Lower leg skin (tissue), 4 donors: ENCODE data around the gene DPY19L3. TPM values are rescaled to one million over a fixed set of nuclear protein-coding genes. Genes with fewer than 3 reads are reported as not detected.
"Not testable (repeated sequence)": the region's sequence is repeated elsewhere in the genome, so short reads cannot be mapped to it uniquely, and the experiment has no call there.

Source experiments
- DNase-seq, 2 donors: peaks; one replicate each; pipeline ENCODE4 v3.0.0-alpha.2; 2019; ENCODE audit warnings: low spot score in 2 of 2
- H3K4me3 ChIP-seq: fragments of 200-600 bp; sonication (generic); 2 replicates; pipeline ENCODE4 v1.5.1; 2017; ENCODE audit warnings: mild to moderate bottlenecking, low read depth; ENCODE audit not compliant: poor library complexity, severe bottlenecking
- POLR2A ChIP-seq, 2 donors: fragments of 450-650 bp; IDR thresholded peaks; one replicate each; pipeline ENCODE4 v1.6.1; 2016 to 2017; ENCODE audit warnings: antibody characterized with exemption in 2 of 2, mild to moderate bottlenecking in 1 of 2, moderate library complexity in 1 of 2
- WGBS, 2 donors: methylation state at CpG; one replicate each; pipeline ENCODE4 v1.1.5; 2018; 5-methylcytosine and 5-hydroxymethylcytosine counted together
- intact Hi-C: fragments of 100-400 bp; cut with DNase I; formaldehyde crosslinking; loops from one replicate; pipeline ENCODE4 v1.15.0; 2023; ENCODE audit warnings: low total_unique reads
- total RNA-seq, 4 donors: library from RNA; depleted of rRNA; stranded (reverse); fragments of >200 nt; gene quantifications; one replicate each; pipeline ENCODE4 v1.1.0, GENCODE V29; 2016
- TF ChIP-seq, protein P1 (sequence below), 3 donors: fragments of 450-650 bp; IDR thresholded peaks; one replicate each; pipeline ENCODE4 v1.5.1; 2016; ENCODE audit warnings: antibody characterized with exemption in 3 of 3, mild to moderate bottlenecking in 3 of 3, moderate library complexity in 2 of 3

Gene DPY19L3
- total RNA-seq, 4 donors from 2014 or later: 11.3 to 20.2 (median 13.6) TPM

DNA sequence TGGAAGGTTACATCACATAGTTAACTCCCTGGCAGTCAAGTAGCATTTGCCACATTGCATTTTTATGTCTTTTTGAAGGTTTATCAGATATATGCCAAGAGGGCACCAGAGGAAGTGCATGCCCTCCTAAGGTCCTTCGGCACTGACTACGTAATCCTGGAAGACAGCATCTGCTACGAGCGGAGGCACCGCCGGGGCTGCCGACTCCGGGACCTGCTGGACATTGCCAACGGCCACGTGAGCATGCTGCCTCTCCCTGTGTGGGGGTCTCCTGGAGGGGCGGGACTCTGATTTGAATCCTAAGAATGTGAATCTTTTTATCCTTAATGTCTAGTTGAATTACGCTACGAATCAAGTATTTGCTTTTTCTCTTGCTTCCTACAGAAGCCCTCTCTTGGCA is 74.8 kb downstream of the DPY19L3 start:
- no peak for DNase-seq
- WGBS, 2 donors: 95 to 97% methylated on average over 13 of the region's 13 CpGs
- TF ChIP-seq, protein P1, sequence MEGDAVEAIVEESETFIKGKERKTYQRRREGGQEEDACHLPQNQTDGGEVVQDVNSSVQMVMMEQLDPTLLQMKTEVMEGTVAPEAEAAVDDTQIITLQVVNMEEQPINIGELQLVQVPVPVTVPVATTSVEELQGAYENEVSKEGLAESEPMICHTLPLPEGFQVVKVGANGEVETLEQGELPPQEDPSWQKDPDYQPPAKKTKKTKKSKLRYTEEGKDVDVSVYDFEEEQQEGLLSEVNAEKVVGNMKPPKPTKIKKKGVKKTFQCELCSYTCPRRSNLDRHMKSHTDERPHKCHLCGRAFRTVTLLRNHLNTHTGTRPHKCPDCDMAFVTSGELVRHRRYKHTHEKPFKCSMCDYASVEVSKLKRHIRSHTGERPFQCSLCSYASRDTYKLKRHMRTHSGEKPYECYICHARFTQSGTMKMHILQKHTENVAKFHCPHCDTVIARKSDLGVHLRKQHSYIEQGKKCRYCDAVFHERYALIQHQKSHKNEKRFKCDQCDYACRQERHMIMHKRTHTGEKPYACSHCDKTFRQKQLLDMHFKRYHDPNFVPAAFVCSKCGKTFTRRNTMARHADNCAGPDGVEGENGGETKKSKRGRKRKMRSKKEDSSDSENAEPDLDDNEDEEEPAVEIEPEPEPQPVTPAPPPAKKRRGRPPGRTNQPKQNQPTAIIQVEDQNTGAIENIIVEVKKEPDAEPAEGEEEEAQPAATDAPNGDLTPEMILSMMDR (IDR thresholded peaks at IDR 0.05): no peak
- TF ChIP-seq POLR2A (IDR thresholded peaks at IDR 0.05): no peak
- intact Hi-C loops: no loop called here
- H3K4me3 ChIP-seq: no peak overlapping the region

DNA sequence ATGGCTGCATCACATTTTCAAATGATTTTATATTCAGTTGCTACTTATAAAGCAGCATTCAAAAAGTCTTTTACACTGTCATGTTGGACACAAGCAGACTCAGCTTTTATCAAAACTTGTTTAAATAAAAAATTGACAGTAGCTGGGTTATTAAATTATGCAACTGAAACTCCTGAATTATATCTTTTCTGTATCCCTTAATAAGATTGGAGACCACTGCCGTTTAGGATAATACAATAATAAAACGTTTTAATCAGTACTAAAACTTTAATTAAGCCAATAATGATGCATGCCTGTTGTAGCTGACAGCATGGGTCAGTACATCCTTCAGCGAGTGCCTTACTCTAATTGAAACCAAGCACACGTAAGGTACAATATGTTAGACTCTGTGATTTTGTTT is 78.0 kb downstream of the DPY19L3 start:
- TF ChIP-seq POLR2A (IDR thresholded peaks at IDR 0.05): no peak
- TF ChIP-seq, protein P1 (IDR thresholded peaks at IDR 0.05): no peak
- intact Hi-C loops: no loop called here
- DNase-seq: no peak
- H3K4me3 ChIP-seq: no peak overlapping the region
- WGBS, 2 donors: 79 to 83% methylated on average over 4 of the region's 4 CpGs

DNA sequence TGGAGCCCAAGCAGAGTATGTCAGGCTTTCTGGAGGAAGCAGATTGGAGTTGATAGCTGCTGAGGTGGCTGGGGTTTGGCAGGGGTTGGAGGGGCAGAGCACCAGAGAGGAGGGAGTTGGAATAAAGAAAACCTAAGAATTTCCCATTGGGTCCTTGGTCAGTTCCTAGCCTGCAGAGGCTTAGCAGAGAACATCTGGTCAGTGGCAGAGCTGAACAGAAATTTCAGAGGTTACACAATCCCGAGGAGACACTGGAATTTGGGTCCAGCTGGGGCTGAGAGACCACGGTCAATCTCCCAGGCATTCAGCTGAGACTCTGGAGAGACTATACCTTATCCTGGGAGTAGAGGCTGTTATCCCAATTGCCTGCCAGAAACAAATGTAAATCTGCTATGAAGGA is 84.4 kb downstream of the DPY19L3 start:
- no peak for DNase-seq
- intact Hi-C loops: no loop called here
- 88 to 100% methylated on average over 2 of the region's 2 CpGs for WGBS, 2 donors
- TF ChIP-seq, protein P1 (IDR thresholded peaks at IDR 0.05): no peak
- TF ChIP-seq POLR2A (IDR thresholded peaks at IDR 0.05): no peak
- no peak overlapping the region for H3K4me3 ChIP-seq

DNA sequence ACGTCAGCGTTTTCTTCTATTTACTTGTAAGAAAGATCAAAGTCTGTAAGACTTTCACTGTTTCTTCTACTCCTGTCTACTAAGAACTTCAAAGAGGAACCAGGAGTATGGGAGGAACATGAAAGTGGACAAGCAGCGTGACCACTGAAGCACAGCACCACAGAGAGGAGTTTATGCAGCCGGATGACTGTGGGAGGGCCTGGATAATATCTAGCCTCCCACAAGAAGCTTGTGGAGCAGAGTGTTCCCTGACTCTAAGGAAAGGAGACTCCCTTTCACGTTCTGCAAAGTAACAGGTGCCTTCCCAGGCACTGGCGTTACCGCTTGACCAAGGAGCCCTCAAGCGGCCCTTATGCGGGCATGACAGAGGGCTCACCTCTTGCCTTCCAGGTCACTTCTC is 91.8 kb downstream of the DPY19L3 start:
- no peak overlapping the region for H3K4me3 ChIP-seq
- 82 to 85% methylated on average over 9 of the region's 9 CpGs for WGBS, 2 donors
- intact Hi-C loops: no loop called here
- no peak for DNase-seq
- TF ChIP-seq POLR2A (IDR thresholded peaks at IDR 0.05): no peak
- TF ChIP-seq, protein P1 (IDR thresholded peaks at IDR 0.05): no peak

DNA sequence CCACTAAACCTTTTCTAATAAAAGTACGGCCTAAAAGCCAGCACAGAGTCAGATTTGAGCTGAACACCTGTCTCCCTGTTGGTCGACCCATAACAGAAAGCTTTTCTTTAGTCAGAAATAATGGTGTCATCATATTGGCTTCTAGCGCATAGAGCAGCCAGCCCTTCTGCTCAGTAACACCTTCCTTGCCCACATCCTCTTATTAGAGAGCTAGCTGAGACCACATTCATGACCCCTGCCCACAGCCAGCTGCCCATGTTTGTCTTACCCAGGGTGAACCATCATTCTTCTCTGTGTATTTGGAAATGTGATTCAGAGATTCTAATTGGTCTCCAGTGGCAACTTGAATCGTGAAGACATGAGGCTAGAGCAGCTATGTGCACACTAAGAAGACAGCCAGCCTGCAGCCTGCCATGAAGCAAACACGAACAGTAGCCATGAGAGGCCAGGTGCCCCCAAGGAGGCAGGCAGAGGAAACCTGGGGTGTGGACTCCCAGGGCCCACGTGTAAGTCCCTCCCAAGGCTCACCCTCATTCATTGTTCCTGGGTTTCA is 93.2 kb downstream of the DPY19L3 start:
- no peak for DNase-seq
- intact Hi-C loops: no loop called here
- WGBS, 2 donors: 61 to 65% methylated on average over 6 of the region's 6 CpGs
- TF ChIP-seq POLR2A (IDR thresholded peaks at IDR 0.05): no peak
- TF ChIP-seq, protein P1 (IDR thresholded peaks at IDR 0.05): no peak
- H3K4me3 ChIP-seq: no peak overlapping the region

DNA sequence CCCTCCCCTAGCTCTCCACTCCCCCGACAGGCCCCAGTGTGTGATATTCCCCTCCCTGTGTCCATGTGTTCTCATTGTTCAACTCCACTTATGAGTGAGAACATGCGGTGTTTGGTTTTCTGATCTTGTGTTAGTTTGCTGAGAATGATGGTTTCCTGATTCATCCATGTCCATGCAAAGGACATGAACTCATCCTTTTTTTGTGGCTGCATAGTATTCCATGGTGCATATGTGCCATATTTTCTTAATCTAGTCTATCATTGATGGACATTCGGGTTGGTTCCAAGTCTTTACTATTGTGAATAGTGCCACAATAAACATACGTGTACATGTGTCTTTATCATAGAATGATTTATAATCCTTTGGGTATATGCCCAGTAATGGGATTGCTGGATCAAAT is 106.9 kb downstream of the DPY19L3 start:
- intact Hi-C loops, H3K4me3 ChIP-seq, DNase-seq: not testable (repeated sequence)
- WGBS, 2 donors: 85 to 89% methylated on average over 4 of the region's 4 CpGs
